GM21529 (cell line): ENCODE data around the gene GLRX.
A peak's percentile ranks its signal among the peaks of the same experiment; 100 is the strongest.

Source experiments
- ATAC-seq: cut with Tn5 transposase; IDR thresholded peaks from one replicate; pipeline ENCODE4 v1.9.1; 2021; ENCODE audit not compliant: unreplicated experiment

Gene GLRX

DNA sequence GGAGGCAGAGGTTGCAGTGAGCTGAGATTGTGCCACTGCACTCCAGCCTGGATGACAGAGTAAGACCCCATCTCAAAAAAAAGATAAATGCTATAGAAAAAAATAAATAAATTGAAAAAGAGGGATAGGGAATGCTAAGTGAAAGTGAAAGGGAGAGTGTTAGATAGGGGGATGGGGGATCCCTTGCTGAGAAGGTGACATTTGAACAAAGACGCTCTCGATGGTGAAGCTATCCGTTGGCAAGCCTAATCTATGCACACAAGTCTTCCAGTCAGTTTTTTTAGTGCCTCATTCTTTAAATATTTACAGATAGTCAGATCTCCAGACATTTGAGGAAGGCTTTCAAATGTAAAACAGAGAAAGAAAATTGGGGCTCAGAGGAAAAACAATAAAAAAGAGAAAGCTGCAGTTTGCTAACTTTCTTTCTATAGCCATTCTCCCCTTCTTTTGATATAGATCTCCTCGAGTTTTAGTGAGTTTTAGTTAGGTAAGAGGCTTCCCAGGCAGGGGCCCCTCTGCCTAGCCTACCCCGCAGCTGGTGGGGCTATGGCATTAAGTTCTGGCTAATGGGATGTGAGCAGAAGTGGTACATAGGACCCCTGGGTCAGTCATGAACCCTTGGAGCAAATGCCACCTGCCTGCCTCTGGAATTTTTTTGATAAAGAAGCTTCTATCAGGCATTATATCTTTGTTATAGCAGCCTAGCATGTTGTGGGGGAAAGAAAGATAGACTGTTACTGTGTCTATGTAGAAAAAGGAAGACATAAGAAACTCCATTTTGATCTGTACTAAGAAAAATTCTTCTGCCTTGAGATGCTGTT lies 12.0 kb downstream of the GLRX start:
- ATAC-seq: no peak

DNA sequence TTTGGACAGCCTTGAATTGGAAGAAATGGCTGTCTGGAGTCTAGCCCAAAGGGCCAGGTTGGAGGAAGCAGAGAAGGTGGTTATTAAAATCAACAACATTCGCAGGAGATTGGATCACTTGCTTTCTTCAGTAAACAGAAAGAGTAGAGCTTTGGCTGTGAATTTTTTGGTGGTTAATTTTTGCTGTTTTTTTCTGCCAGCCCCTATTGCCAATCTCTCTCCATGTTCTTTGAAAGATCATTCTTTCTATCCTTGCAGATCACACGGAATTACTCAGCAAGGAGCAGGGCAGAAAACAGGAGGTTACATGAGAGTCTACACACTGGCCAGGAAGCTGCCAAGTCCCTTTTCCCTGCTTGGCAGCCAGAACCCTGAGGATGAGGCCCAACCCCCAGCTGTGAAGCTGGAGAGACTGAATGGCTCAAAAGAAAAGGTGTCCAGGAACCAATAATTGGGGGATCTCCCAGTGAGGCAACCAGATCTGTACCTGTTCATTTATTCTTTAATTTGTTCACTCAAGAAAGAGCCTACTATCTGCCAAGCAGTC lies 13.0 kb downstream of the GLRX start:
- no peak for ATAC-seq

DNA sequence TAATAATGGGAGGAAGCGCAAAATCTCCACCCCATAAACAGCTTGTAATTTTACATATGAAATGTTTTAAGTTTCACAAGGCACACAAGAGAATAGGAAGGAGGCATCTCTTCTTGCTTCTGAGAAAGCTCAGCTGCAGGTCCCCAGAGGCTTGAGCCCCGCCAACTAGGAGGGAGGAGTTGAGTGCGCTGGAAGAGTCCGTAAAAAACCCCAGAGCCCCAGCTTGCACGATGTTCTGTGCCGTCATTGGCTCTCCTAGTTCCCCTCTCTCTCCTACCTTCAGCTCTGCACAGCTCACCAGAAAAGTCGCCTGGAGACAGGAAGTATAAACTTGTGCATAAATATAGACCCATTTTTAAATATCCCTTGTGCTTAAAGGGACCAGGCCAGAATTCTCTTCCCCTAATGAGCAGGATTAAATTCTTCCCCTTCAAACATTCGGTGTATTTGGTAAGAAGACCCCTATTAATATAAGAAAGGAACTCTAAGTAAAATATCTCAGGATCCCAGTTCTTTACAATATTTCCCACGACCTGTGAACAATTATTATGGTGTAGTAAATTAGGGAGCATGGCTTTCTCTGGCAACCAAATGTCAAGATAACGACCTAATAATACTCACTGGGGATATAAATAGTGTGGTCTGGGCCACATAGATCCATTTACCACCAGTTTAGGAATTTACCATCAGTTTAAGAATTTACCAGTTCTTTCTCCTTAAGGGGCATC lies 13.7 kb downstream of the GLRX start:
- peak; percentile 100 for ATAC-seq

DNA sequence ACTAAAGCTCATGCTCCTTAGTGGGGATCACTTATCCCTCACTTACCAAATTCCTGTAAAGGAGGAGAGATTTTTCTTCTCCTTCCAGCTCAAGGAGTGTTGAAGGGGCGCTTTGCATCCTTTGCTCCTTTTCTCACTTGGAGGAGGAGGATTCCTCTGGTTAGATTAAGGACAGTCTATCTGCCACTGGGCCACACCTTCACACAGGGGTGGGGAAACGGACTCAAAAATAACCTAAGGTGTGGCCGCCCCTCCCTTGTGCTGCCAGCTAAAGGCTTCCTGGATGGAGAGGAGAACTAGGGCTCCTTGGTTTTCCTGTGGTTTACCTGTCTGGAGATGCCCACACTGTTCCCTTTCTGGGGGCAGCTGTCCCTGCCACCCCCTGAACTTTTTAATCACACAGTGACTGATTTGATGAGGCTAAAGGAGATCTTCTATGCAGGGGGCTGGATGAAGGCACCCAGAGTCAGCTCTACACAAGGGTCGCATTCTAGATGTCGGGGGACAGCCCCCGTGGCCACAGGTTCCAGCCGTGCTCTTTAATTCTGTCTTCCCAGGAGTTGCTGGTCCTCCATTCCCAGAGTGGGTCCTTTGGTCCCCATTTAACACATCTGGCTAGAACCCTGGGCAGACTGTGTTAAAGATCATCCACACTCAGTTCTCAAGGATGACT lies 14.4 kb downstream of the GLRX start:
- no peak for ATAC-seq

DNA sequence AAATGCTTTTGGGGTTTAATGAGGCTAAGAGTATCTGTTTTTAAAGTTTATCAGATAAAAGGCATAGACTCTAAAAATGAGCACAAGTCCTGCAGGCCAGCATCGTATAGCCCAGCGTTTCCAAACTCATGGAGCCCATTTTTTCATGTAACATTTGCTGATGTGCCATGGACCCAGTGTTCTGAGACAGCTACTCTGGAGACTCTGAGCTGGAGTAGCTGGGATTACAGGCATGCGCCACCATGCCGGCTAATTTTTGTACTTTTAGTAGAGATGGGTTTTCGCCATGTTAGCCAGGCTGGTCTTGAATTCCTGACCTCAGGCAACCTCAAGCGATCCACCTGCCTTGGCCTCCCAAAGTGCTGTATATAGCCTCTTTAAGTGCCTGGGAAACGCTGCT lies 15.8 kb downstream of the GLRX start:
- ATAC-seq: no peak

DNA sequence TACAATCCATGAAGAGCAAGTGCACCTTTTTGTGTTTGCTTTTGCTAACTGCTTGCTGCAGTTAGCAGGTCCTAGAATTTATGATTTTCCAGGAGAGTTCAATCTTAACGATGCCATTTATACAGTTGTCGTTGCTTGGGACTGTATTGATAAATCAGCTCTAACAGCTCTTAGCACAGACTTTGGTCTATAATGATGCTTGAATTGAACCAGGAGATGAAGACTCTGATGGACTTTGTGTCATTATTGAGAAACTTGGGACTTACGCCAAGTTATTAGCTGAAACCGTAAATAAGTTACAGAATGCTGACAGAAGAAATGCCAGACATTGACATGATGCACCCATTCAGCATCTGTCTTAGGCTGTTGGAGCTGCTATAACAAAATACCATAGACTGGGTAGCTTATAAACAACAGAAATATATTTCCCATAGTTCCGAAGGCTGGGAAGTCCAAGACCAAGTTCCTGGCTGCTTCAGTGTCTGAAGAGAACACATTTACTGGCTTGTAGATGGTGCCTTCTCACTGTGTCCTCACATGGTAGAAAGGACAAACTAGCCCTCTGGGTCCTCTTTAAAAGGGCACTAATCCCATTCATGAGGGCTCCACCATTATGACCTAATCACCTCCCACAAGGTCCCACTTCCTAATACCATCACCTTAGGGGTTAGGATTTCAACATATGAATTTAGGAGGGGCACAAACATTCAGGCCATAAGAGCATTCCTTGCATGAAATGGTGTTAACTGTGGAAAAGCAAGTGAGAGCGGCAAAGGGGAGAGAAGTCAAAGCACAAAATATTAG lies 17.6 kb downstream of the GLRX start:
- no peak for ATAC-seq

DNA sequence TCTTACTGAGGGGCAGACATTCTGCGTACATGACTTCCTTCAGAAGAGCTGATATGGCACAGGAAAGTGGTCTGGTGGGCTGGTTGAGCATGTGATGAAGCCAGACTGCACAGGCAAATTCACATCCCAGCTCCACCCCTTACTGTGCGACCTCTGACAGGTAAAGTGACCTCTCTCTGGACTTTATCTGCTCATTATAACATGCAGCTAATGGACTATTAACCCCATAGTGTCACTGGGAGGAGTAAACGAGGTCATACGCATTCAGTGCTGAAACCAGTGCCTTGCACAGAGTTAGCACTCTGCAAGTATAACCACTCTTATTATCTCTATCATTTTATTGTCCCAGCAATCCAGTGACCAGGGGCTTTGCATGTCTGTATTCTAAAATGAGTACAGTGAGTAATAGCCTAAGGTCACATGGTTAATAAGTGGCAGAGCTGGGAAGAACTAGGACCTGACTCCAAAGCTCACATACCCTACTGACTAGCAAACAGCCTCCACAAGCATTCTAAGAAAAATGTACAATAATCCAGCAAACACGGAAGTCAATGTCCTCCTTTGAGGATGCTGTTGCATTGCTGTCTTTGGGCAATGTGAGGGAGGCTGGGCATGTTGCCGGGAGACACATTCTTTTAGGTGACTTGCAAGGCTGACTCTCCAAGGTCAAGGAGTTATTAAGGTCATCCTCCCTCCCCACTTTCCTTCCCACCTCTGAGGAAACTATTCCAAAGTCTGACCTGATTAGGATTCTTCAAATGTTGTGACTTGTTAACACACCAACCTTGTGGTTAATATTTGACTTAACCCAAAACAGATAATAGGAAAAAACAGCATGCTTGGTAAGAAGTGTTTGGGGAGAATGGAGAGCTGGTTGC lies 19.0 kb downstream of the GLRX start:
- ATAC-seq: no peak

DNA sequence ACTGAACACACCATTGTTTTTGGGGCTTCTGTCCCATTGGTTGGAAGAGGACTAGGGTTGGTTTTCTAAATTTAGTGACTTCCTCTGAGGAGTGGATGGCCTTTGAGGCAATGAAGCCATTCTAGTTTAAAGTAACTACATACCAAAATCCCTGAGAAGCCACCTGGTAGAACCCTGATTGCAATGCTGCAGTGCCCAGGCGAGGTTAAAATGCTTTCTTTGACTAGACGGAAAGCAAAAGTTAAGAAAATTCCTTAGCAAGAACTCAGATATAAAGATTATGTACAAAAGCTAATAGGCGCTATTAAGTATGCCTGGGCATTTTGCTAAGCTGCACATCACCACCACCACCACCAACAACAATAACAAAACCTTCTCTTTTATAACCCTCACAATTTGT lies 20.6 kb downstream of the GLRX start:
- no peak for ATAC-seq

DNA sequence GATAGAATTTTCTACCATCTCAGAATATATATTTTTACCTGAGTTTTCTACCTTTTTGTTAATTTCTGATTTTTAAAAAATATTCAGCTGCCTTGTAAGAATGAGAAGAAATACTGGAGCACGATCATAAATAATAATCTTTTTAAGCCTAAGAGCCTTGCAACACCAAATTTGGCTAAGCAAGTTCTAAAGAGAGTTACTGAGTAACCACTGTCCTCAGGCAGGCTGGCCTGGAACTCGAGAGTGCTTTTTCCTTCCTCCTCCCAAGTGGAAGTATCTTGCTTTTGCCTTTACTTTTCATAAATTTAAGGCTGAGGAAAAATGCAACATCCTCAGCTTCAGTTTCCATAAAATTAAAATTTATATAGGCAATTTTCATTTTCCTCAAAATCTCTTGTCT lies 21.0 kb downstream of the GLRX start:
- no peak for ATAC-seq

DNA sequence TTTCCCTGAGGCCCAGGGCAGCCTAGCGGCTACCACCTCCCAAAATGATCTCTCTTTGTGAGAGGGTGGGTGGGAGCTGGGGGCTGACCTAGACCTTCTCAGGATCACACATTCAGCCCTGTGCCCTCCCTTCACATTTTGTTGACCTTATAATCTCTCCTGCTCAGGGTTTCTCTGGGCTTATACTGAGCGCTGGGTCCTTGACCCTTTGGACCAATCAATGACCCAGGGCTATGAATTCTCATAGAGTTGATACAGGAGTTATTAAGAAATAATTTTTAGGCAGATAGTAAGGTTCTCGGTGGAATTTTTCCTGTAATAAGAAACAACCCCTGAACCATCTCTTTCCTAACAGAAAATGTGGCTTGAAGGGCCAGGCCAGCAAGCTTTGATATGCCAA lies 22.0 kb downstream of the GLRX start:
- no peak for ATAC-seq

DNA sequence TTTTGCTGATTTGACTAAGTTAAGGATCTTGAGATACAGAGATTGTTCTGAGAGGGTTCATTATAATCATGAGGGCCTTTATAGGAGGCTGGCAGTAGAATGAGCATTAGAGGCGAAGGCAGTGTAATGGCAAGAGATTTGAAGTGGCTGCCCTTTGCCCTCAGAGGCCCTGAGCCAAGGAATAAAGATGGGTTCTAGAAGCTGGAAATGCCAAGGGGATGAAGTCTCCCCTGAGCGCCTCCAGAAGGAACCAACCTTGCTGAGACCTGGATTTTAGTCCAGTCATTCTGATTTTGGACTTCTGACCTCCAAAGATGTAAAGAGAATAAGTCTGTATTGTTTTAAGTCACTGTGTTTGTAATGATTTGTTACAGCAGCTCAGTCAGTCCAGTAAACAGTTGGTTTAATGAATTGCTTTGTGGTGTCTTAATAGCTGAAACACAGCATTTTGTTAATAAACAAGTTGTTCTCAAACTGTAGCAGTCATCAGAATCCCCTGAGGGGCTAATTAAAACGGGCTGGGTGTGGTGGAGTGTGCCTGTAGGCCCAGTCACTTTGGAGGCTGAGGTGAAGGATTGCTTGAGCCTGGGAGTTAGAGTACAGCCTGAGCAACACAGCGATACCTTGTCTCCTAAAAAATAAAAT lies 23.2 kb downstream of the GLRX start:
- ATAC-seq: no peak

DNA sequence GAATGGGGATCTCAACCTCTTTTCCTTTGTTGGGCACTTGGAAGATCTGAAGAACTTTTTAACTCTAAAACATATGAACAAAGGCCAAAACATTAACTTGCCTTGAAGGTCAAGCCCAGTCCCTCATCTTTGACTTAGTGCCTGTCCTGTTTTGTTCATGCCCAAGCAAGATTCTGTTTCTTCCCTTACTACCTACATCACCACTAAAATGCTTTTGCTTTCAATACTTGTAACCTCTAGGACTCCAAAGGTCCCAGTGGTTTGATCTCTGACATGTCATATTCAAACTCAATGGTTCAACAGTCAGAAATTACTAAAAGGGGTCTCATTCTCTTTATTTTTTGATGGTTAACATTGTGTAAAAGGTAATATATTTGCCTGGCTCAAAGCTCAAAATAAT lies 24.0 kb downstream of the GLRX start:
- ATAC-seq: no peak

DNA sequence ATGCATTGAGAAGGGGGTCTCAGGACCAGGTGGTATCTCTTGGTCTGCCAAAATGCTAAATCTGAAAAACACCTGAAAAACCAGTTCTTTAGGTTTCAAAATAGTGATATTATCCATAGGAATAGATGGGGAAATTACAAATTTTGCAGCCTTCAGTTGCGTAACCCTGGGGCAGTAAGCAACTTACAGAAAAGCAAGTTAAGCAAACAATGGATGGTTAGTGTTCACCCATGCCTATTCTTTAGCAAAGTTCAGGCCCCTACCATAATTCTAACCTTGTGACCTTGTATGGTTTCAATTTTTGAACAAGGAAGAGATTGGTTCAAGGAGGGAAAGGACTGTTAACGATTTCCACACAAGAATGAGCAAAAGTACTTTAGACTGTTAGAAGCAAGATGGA lies 24.5 kb downstream of the GLRX start:
- ATAC-seq: no peak

DNA sequence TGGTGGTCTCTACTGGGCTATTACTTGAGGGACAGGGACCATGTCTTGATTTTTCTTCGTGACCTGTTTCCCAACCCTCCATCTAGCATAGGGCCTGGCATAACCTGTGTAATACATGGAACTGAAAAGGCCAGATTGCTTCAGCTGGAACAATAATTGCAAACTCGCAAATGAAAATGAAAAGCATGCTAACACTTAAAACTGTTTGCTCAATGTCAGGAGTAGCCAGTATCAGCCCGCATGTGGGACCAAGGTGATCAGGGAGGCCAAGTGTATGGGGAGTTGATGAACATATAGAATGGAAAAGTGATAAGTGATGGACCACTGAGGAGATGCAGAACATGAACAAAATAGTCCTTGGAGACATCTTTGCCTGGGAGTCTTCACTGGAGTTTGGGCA lies 25.2 kb downstream of the GLRX start:
- no peak for ATAC-seq

DNA sequence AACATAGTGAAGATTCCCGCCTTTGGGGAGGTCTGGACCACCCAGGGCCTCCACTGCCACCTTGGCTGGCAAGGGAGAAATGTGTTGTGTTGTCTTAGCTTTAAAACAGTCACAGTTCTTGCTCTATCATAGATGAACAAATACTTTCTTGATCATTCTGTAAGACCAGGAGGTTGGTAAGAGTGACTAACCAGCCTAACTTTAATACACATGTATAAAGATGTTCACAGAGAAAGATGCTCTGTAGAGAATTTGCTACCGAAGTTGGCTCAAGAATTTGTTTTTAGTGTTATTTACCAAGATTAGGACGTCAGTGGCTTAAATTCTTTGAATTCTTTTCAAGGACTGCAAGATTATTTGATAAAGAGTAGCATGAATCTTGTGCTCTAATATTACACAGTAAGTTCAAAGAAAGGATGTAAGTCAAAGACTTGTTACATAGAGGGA lies 28.4 kb downstream of the GLRX start:
- no peak for ATAC-seq

DNA sequence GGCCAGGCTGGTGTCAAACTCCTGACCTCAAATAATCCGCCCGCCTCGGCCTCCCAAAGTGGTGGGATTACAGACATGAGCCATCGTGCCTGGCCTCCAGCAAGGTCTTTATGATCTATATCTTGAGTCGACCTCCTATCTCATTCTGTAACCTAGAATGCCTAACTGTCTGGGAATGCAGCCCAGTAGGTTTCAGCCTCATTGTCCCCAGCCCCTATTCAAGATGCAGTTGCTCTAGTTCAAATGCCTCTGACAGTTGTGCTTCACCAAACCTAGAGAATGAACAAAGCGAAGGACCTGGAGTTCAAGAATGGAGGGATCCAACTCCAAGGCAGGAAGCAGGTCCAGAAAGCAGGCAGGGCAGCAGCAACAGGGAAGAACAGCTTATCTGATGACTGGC lies 30.8 kb downstream of the GLRX start:
- no peak for ATAC-seq

DNA sequence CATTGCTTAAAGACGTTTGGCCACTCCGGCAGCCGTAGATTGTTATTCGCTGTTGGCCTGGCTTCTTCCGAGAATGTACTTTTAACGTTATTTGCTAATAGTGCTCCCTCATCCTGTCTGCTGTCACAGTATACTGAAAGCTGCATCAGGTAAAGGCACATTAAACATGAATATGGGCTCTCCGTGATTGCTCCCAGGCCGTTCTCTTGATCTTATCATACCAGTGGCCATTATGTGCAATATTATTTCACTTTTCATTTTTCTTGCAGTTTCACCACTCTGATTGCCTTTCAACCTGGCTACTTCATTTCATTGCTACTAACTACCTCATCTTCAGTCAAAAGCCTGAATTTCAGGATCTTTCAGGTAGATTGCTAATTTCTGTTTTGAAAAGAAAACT lies 34.0 kb downstream of the GLRX start:
- no peak for ATAC-seq

DNA sequence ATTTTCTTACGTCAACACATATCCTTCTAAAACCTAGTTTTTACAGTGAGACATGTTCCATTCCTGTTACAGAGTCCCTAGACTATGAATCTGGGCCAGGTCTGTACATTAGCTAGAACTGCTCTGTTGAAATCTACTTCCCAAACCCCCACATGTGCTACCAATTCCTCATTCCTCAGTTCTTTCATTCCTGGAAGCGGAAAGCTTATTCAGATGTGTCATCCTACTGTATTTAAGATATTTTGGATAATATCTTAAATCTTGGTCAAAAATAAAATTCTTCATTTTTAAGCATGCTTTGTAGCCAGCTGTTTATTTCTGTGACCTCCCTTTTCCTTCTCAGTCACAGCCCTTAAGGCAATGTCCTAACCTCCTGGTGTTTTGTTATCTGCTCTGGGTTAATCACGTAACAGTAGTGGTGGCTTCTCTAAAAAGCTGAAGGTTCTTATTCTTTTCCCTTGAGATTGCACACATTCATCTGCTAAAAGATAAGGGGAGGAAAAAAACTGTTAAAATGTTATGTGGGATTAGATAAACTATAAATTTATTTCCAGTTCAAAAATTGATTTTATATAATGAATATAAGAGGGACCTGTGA lies 35.6 kb downstream of the GLRX start:
- ATAC-seq: no peak
